Activated CD8-positive, alpha-beta memory T cell treated with anti-CD3 and anti-CD28 coated beads for 24 hours (primary cell): ENCODE data around the gene PAX3.

ENCODE experiments used
- DNase-seq: peaks from one replicate; pipeline ENCODE4 v3.0.0-alpha.2; 2020

Gene PAX3

GRCh38 chr2:222295368-222296062 lies 3.3 kb downstream of the PAX3 start:
- DNase-seq = no peak

GRCh38 chr2:222294996-222295367 lies 3.8 kb downstream of the PAX3 start:
- DNase-seq = no peak

- DNase-seq = no peak
These were observed 4.9 kb downstream of the PAX3 start for GRCh38 chr2:222293660-222294630.

- DNase-seq = no peak
These were observed 6.4 kb downstream of the PAX3 start for GRCh38 chr2:222292149-222293134.

GRCh38 chr2:222291485-222291841 lies 7.3 kb downstream of the PAX3 start:
- DNase-seq = no peak

- DNase-seq = no peak
These were observed 7.9 kb downstream of the PAX3 start for GRCh38 chr2:222290736-222291484.

- no peak for DNase-seq
These were observed 8.4 kb downstream of the PAX3 start for GRCh38 chr2:222290401-222290735.

GRCh38 chr2:222289278-222290160 lies 9.3 kb downstream of the PAX3 start:
- no peak for DNase-seq

GRCh38 chr2:222288590-222289277 lies 10.1 kb downstream of the PAX3 start:
- DNase-seq = no peak

- DNase-seq = no peak
These were observed 10.8 kb downstream of the PAX3 start for GRCh38 chr2:222287862-222288479.

GRCh38 chr2:222284466-222284865 lies 14.3 kb downstream of the PAX3 start:
- no peak for DNase-seq

GRCh38 chr2:222283634-222284033 lies 15.2 kb downstream of the PAX3 start:
- DNase-seq = no peak

GRCh38 chr2:222281506-222281905 lies 17.3 kb downstream of the PAX3 start:
- no peak for DNase-seq

- DNase-seq = no peak
These were observed 18.0 kb downstream of the PAX3 start for GRCh38 chr2:222280795-222281194.

- DNase-seq = no peak
These were observed 26.3 kb downstream of the PAX3 start for GRCh38 chr2:222272446-222273015.

- DNase-seq = no peak
These were observed 26.9 kb downstream of the PAX3 start for GRCh38 chr2:222271854-222272253.

GRCh38 chr2:222270396-222270795 lies 28.4 kb downstream of the PAX3 start:
- DNase-seq = no peak

- DNase-seq = no peak
These were observed 29.7 kb downstream of the PAX3 start for GRCh38 chr2:222269132-222269531.

- DNase-seq = no peak
These were observed 30.3 kb downstream of the PAX3 start for GRCh38 chr2:222268311-222268990.
